GM19397 (cell line): Measurements from ENCODE around the gene COL16A1.
"Not testable (repeated sequence)": the region's sequence is repeated elsewhere in the genome, so short reads cannot be mapped to it uniquely, and the experiment has no call there.

Source experiments
- ATAC-seq: cut with Tn5 transposase; IDR thresholded peaks from one replicate; pipeline ENCODE4 v1.9.1; 2021; ENCODE audit warnings: mild to moderate bottlenecking, moderate library complexity; ENCODE audit not compliant: unreplicated experiment

The COL16A1 gene

GRCh38 chr1:31707059-31707600 lies 3.3 kb upstream of the COL16A1 start:
- ATAC-seq, result not testable (repeated sequence)

- ATAC-seq, result no peak
Observed at GRCh38 chr1:31706384-31707058, 2.7 kb upstream of the COL16A1 start.

GRCh38 chr1:31705080-31705866 lies 1.5 kb upstream of the COL16A1 start:
- no peak for ATAC-seq

DNA sequence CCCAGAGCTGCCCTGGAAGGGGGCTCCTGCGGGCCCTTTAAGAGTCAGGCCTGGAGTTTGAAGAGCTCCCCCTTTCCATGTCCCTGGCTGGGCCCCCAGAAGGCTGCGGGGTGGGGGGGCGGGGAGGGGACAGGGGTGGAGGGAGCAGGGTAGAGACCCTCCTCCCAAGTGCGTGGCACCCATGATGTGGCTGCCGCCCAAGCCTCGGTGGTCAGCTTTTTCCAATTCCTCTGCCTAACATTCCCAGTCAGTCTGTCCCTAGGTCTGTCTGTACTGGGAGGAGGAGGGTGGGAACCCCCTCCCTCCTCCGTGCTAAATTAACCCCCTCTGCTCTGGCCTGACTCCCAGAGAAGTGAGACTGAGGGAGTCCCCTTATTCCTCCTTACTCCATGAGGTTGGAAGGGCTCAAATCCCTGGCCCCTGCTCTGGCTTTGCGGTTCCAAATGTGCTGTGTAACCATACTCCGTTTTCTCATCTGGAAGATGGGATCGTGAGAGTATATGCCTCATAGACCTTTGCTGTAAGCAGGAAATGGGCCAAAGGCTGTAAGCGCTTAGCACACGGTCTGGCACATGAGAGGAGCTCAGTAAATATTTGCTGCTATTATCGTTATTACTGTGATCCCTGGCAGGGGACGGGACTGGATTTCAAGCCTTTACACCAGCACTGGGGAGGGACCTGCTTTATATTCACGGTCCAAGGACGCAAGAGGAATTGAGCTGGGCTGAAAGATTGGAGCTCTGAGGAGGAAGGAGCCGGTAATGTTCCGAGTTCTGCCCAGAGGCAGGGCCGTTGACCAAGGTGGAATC lies 658 bp upstream of the COL16A1 start:
- ATAC-seq, result no peak

- ATAC-seq, result no peak
Observed at GRCh38 chr1:31702836-31703404, 897 bp downstream of the COL16A1 start.

DNA sequence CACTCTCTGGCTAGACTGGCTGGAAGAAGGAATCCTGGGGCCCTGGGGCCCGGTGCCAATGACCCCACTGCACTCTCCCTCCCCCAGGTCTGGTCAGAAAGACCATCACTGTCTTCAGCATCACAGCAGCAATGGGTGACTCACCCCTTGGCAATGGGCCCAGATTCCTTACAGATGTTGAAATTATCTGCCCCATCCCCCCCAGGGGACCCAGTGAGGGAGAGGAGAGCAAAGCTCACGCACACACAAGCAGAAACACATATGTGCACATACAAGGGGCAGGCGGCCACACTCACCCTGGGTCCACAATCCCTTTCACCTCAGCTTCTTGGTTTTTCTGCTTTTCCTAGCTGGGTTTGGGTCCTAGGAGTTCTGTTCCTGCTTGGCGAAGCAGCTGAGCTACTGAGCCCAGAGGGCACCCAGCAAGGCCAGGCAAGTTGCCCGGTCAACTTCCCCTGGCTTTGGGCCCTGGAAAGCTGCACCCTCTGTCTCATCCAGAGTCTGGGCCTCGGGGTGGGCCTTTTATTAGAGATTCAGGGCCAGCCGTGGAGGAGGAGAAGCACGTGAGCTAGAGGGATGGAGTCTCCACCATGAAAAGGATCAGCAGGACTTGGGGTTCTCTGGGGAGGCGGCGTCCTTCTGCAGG lies 2.6 kb downstream of the COL16A1 start:
- ATAC-seq, result no peak

DNA sequence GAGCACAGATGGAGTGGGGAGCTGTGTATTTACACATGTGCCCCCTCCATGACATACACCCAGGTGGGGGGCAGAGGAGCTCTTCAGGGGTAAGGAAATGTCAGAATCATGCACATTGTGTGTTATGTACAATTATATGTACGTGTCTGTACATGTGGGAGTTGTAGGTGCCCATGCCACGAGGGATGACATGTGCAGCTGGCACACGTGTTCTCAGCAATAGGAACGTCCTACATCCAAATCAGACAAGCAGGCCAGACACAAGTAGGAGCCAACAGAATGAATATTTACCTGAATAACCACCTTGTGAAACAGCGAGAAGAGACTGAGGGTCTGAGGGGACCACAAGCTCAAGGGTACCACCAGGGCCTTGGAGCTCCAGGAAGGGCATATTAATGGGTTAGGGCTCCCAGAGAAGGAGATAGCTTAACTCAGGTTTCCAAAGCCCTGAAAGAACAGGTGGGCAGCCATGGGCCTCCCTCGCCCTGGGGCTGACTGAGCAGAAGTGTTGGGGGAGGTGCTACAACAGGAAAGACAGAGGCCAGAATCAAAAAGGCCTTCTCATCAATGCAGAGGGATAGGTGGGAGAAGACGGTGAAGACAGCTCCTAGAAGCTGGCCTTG lies 3.2 kb downstream of the COL16A1 start:
- no peak for ATAC-seq

DNA sequence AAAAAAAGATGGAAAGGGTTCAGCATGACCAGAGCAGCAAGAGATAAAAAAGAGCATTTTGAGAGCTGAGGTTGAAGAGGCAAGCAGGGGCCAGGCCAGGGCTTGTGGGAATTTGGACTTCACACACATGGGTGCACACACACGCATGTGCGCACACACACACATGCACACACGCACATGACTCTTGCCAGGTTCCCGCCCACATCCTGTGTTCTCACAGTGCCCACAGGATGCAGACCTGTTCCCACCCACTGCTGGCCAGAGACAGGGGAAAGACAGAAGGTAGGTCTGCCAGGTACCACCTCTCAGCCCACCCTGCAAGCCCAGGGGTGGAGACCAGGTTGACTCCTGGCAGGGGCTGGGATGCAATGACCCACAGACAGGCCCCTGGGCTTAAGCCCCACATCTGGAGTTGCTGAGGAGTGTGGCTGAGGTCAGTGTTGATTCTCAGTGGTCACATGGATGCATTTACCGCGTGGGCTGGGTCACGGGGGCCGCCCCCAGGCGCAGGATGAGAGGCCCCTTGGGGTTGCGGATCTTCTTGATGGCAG lies 4.4 kb downstream of the COL16A1 start:
- no peak for ATAC-seq

DNA sequence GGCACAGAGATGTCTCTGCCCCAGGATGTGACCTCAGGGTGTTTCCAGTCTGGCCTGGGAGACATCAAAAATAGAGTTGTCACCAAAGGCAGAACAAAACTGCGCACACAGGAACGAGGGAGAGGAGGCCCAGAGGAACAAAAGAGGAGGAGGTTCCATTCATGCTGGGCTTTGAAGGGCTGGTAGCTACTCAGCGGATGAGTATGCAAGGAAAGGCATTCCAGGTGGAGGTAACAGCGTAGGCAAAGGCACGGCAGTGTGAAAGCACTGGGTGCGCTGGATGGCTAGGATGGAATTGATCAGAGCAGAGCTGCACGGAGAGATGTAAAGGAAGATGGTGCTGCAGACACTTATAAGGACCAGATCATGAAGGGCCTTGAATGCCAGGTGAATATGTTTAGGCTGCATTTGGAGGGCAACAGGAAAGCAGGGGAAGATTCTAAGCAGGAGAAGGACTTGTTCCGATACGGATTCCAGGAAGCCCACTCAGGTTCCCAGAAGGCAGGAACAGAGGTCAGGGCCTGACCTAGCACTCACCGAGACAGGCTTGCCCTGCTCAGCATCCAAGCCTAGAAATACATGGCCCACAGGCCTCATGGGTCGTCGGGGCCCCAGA lies 6.3 kb downstream of the COL16A1 start:
- no peak for ATAC-seq

DNA sequence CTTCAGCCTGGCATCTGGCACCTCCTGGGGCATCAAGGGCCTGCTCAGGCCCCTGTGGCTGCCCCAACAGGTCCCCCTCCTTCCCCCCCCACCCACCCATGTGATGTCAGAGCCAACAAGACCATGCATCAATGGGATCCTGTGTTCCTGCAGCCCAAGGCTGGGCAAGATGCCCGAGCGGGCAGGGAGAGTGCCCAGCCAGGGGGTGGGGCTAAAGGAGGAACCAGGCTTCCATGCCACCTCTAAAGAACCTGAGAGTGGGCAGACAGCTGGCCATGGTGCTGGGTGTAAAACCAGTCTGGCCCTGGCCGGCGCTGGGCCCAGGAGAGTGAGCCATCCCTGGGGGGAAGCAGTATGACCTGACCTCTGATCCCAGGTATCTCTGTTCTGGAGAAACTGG lies 7.6 kb downstream of the COL16A1 start:
- no peak for ATAC-seq

- no peak for ATAC-seq
Observed at GRCh38 chr1:31695327-31695726, 8.5 kb downstream of the COL16A1 start.

- ATAC-seq, result no peak
Observed at GRCh38 chr1:31694964-31695313, 8.9 kb downstream of the COL16A1 start.

DNA sequence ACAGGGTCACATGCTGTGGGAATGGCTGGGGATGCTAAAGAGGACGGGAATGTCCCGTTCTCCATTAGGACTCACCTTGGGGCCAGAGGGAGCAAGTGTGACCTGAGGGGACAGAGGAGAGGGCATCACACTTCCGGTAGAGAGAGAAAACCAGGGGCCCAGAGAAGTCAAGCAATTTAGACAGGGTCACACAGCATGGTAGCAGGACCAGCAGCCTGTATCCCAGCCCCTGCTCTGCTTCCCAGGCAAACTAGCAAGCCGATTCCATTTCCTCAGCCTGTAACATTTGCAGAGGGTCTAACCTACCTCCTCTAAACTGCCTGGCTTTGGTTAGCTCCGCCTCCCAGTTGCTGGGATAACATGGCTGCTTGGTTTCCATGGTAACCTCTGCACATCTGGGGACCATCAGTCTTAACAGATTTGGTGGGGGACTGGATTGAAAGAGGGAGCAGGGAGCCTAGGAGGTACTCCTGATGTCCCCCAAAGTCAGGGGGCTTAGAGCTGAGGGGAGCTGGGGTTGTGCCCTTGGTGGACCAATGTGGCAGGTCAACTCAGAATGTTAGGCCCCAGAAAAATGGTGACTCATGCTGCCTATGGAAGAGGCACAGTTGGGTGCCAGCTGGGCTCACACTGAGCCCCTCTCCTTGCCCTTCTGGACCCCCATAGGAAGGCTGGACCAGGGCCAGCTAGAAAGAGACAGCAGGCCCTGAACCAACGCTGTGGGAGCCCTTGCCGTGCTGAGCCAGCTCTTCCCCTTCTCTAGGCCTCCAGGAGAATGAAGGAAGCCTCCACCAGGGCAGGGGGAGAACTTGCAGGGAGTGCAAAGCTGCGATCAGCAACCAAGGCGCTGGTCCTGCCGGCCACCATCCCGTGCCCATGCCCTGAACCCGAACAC lies 9.5 kb downstream of the COL16A1 start:
- ATAC-seq, result no peak

DNA sequence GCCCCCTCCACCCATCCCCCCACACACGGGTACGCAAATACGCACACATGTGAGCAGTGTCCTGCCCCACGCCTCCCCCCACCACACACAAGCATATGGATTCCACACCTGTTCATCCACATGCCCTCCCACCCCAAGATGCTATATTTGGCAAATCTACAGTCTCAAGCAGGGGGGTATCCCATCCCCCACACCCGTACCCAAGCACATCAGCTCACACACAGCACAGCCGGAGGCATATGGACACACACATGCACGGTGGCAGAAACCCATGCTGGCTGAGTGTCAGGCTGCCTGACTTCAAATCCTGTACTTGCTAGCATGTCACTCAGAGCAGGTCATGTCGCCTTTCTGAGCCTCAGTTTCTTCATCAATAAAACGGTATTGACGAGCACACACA lies 10.6 kb downstream of the COL16A1 start:
- ATAC-seq, result no peak

DNA sequence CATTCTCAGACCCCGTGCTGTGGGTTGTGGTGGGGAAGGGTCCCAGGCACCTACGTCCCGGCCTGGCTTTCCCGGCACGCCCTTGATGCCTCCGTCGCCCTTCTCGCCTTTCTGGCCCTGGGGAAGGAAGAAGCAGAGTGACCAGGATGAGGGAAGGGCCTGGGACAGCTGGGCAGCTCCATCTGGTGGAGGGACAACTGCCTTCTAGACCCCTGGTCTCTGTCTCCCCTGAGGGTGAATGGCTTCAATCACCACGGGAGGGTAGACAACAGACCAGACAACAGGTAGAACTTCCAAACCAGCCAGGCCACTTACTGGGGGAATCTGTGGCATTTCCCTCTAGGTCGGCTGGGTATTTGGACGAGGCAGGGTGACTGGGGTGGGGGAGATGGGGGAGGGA lies 11.9 kb downstream of the COL16A1 start:
- ATAC-seq, result no peak

GRCh38 chr1:31691446-31691845 lies 12.4 kb downstream of the COL16A1 start:
- no peak for ATAC-seq

- ATAC-seq, result no peak
Observed at GRCh38 chr1:31690921-31691320, 12.9 kb downstream of the COL16A1 start.

GRCh38 chr1:31689854-31690253 lies 14.0 kb downstream of the COL16A1 start:
- ATAC-seq, result no peak
